ENCODE data around the gene XPR1. TPM values are rescaled to one million over a fixed set of nuclear protein-coding genes. Genes with fewer than 3 reads are reported as not detected.
A peak's percentile ranks its signal among the peaks of the same experiment; 100 is the strongest.

Gene XPR1
- 36.1 TPM for total RNA-seq (2021; ENCODE audit: unreplicated experiment)
- 18.2 TPM for polyA plus RNA-seq (2012; ENCODE audit: insufficient read length)
- percentile 84 among the genes with signal in this experiment for Bru-seq, nascent RNA
- BruChase-seq, experiment 1, labeled RNA remaining after a 2-hour chase, result percentile 70 among the genes with signal in this experiment
- BruChase-seq, experiment 2, labeled RNA remaining after a 6-hour chase, result percentile 75 among the genes with signal in this experiment
- long read RNA-seq, full-length matches to known transcripts, result 2 of 8 reads
- long read RNA-seq, partial matches to known transcripts, result 2 of 8 reads
- long read RNA-seq, other reads (novel, unspliced or antisense), result 4 of 8 reads

- POLR2A ChIA-PET, result interaction anchor here (0.6 to 0.7 kb wide), 2 partner anchors 83 to 100 kb away, joined by 6 to 7 read pairs; no protein-coding TSS in a partner anchor
- in situ Hi-C loops (cut with HindIII; ENCODE audit: low pct_unique_long_range_greater_than_20kb, low sequenced_read_pairs) (no loop called here), intact Hi-C loops (cut with micrococcal nuclease; ENCODE audit: unreplicated experiment) (loop anchor here (5.0 kb wide), 1 partner anchor 100 kb away; no protein-coding TSS in a partner anchor)
- BruUV-seq (replicated peaks), result no TSS peak
- ATAC-seq, result peak; percentile 99
- Histone ChIP-seq H3K36me3 (ENCODE audit: control insufficient read depth, insufficient read depth, low read length) (no peaks in the 10 kb centered on the region; the same call in none of the 2 replicates), H3K4me3 (ENCODE audit: low read depth in 2 of 2, low read length in 2 of 2) (peak within 1 kb of the TSS; percentile 87 to 93), H3K27me3 (ENCODE audit: control insufficient read depth, insufficient read depth, low read length) (no peaks in the 10 kb centered on the region), H3K27ac (ENCODE audit: low read length) (peak within 1 kb of the TSS; percentile 91), H3K4me1 (ENCODE audit: control insufficient read depth, insufficient read depth, low read length) (peaks cover 21% of the 10 kb centered on the region), H3K9me3 (ENCODE audit: control insufficient read depth, insufficient read depth, low read depth, low read length) (no peaks in the 10 kb centered on the region)
- TF ChIP-seq SIN3A (IDR thresholded peaks at IDR 0.05; ENCODE audit: borderline replicate concordance, insufficient read depth, low read depth, low read length), result peak; percentile 62; the same call in 1 of the 2 replicates
- peak; percentile 70 for TF ChIP-seq POLR2AphosphoS5 (IDR thresholded peaks at IDR 0.05; ENCODE audit: low read depth, low read length)
- TF ChIP-seq, protein P1, sequence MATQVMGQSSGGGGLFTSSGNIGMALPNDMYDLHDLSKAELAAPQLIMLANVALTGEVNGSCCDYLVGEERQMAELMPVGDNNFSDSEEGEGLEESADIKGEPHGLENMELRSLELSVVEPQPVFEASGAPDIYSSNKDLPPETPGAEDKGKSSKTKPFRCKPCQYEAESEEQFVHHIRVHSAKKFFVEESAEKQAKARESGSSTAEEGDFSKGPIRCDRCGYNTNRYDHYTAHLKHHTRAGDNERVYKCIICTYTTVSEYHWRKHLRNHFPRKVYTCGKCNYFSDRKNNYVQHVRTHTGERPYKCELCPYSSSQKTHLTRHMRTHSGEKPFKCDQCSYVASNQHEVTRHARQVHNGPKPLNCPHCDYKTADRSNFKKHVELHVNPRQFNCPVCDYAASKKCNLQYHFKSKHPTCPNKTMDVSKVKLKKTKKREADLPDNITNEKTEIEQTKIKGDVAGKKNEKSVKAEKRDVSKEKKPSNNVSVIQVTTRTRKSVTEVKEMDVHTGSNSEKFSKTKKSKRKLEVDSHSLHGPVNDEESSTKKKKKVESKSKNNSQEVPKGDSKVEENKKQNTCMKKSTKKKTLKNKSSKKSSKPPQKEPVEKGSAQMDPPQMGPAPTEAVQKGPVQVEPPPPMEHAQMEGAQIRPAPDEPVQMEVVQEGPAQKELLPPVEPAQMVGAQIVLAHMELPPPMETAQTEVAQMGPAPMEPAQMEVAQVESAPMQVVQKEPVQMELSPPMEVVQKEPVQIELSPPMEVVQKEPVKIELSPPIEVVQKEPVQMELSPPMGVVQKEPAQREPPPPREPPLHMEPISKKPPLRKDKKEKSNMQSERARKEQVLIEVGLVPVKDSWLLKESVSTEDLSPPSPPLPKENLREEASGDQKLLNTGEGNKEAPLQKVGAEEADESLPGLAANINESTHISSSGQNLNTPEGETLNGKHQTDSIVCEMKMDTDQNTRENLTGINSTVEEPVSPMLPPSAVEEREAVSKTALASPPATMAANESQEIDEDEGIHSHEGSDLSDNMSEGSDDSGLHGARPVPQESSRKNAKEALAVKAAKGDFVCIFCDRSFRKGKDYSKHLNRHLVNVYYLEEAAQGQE (IDR thresholded peaks at IDR 0.05; ENCODE audit: insufficient read depth in 1 of 2, low read depth in 2 of 2, low read length in 1 of 2), result no peak
- peak; percentile 1; the same call in 1 of the 2 replicates for TF ChIP-seq CTCF (IDR thresholded peaks at IDR 0.05)
- TF ChIP-seq TCF7L2 (IDR thresholded peaks at IDR 0.05; ENCODE audit: low read depth, low read length), result no peak
- CTCF ChIA-PET, result interaction anchor here (0.5 to 0.7 kb wide), 6 partner anchors 12 to 581 kb away, joined by 3 to 4 read pairs (median 3); no protein-coding TSS in a partner anchor
- peak; percentile 92 for DNase-seq (ENCODE audit: low read depth, low spot score)
Observed at GRCh38 chr1:180631766-180632325, at the start of gene XPR1. Gene XPR1, plus strand, starts transcription at chr1:180632022. Its CDS starts 180 bp downstream, at chr1:180632202.

DNA sequence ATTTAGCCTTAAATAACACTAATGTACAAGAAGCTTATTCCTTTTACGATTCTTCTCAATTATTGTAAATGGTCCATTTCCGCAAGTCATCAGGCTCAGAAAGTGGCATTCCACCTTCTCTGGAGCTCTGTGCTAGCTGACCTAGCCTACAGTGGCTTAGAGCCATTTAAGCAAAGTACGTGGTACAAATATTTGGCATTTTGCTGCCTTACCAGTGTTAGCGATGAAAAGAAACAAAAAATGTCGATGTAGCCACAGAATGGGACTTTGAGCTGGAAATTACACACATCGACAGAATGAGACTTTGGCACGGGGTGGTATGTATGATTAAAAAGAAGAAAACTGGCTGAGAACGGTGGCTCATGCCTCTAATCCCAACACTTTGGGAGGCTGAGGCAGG is 47.0 kb upstream of the XPR1 start:
- H3K9me3 ChIP-seq (ENCODE audit: control insufficient read depth, insufficient read depth, low read depth, low read length), result no peaks in the 10 kb centered on the region
- no peak overlapping the region for H3K27ac ChIP-seq (ENCODE audit: low read length)
- ChIA-PET POLR2A (no interaction called here), CTCF (no interaction called here)
- no peaks in the 10 kb centered on the region; the same call in 1 of the 2 replicates for H3K27me3 ChIP-seq (ENCODE audit: control insufficient read depth, insufficient read depth, low read length)
- intact Hi-C loops (cut with micrococcal nuclease; ENCODE audit: unreplicated experiment), result no loop called here
- in situ Hi-C loops (cut with HindIII; ENCODE audit: low pct_unique_long_range_greater_than_20kb, low sequenced_read_pairs), result no loop called here
- DNase-seq (ENCODE audit: low read depth, low spot score) (no peak), ATAC-seq (no peak)
- H3K4me1 ChIP-seq (ENCODE audit: control insufficient read depth, insufficient read depth, low read length), result no peaks in the 10 kb centered on the region
- no peaks in the 10 kb centered on the region for H3K36me3 ChIP-seq (ENCODE audit: control insufficient read depth, insufficient read depth, low read length)
- BruUV-seq (replicated peaks), result no TSS peak
- TF ChIP-seq SIN3A (IDR thresholded peaks at IDR 0.05; ENCODE audit: borderline replicate concordance, insufficient read depth, low read depth, low read length), result no peak
- TF ChIP-seq CTCF (IDR thresholded peaks at IDR 0.05), result no peak
- TF ChIP-seq TCF7L2 (IDR thresholded peaks at IDR 0.05; ENCODE audit: low read depth, low read length), result no peak
- TF ChIP-seq, protein P1 (IDR thresholded peaks at IDR 0.05; ENCODE audit: insufficient read depth in 1 of 2, low read depth in 2 of 2, low read length in 1 of 2), result no peak
- no peak for TF ChIP-seq POLR2AphosphoS5 (IDR thresholded peaks at IDR 0.05; ENCODE audit: low read depth, low read length)
- no peak overlapping the region for H3K4me3 ChIP-seq (ENCODE audit: low read depth in 2 of 2, low read length in 2 of 2)
